Spleen (tissue), 11 donors: ENCODE results near the gene FURIN. TPM values are rescaled to one million over a fixed set of nuclear protein-coding genes. Genes with fewer than 3 reads are reported as not detected.
A peak's percentile ranks its signal among the peaks of the same experiment; 100 is the strongest.

ENCODE experiments used
- DNase-seq: peaks from one replicate; pipeline ENCODE4 v3.0.0-alpha.2; 2020
- H3K27ac ChIP-seq, 8 donors: fragments of 200-600 bp; sonication (generic) in 7 of 8; 1 replicate in 4 of 8; 2 replicates in 4 of 8; pipeline versions ENCODE4 v1.5.0 to v1.8.0; 2016 to 2021; ENCODE audit warnings: inconsistent platforms in 4 of 8, mild to moderate bottlenecking in 4 of 8, moderate library complexity in 1 of 8
- H3K27me3 ChIP-seq, 7 donors: fragments of 200-600 bp; sonication (generic) in 6 of 7; replicated peaks in 1 of 7; 1 replicate in 4 of 7; 2 replicates in 3 of 7; pipeline versions ENCODE4 v1.5.0 to v1.8.0; 2016 to 2021; ENCODE audit warnings: inconsistent platforms in 3 of 7, mild to moderate bottlenecking in 1 of 7
- H3K36me3 ChIP-seq, 6 donors: fragments of 200-600 bp; sonication (generic) in 5 of 6; 1 replicate in 4 of 6; 2 replicates in 2 of 6; pipeline versions ENCODE4 v1.5.0 to v1.8.0; 2016 to 2021; ENCODE audit warnings: inconsistent platforms in 2 of 6
- H3K4me1 ChIP-seq, 6 donors: fragments of 200-600 bp; sonication (generic) in 5 of 6; 1 replicate in 3 of 6; 2 replicates in 3 of 6; pipeline versions ENCODE4 v1.5.0 to v1.8.0; 2016 to 2021; ENCODE audit warnings: inconsistent platforms in 3 of 6
- H3K4me3 ChIP-seq, 8 donors: fragments of 200-600 bp; sonication (generic) in 7 of 8; 1 replicate in 4 of 8; 2 replicates in 4 of 8; pipeline versions ENCODE4 v1.5.0 to v1.8.0; 2016 to 2021; ENCODE audit warnings: inconsistent platforms in 4 of 8, mild to moderate bottlenecking in 4 of 8, moderate library complexity in 2 of 8
- H3K9me3 ChIP-seq, 8 donors: fragments of 200-600 bp; sonication (generic) in 7 of 8; 1 replicate in 4 of 8; 2 replicates in 4 of 8; pipeline versions ENCODE4 v1.5.0 to v1.8.0; 2016 to 2021; ENCODE audit warnings: inconsistent platforms in 4 of 8
- POLR2A ChIP-seq, 3 donors: fragments of 450-650 bp; IDR thresholded peaks; one replicate each; pipeline ENCODE4 v1.5.1; 2017; ENCODE audit warnings: antibody characterized with exemption in 3 of 3, mild to moderate bottlenecking in 1 of 3
- POLR2AphosphoS5 ChIP-seq, 3 donors: sonication (generic); formaldehyde crosslinking; IDR thresholded peaks; one replicate each; pipeline ENCODE4 v1.5.1; 2017; ENCODE audit warnings: antibody characterized with exemption in 3 of 3
- WGBS, 5 donors: extraction: QIAGEN DNeasy Blood & Tissue Kit in 3 of 5; methylation state at CpG; one replicate each; pipeline versions ENCODE4 v1.1.5 to v1.1.7; 2013 to 2018; 5-methylcytosine and 5-hydroxymethylcytosine counted together
- intact Hi-C: fragments of 100-400 bp; cut with DNase I; formaldehyde crosslinking; loops from one replicate; pipeline ENCODE4 v1.15.0; 2023; ENCODE audit warnings: low total_unique reads
- polyA plus RNA-seq, 3 donors: library from polyadenylated mRNA; stranded (reverse); fragments of 200-250 nt; gene quantifications; one replicate each; pipeline ENCODE4 v1.2.1, GENCODE V29; 2013
- total RNA-seq, 7 donors: library from RNA; depleted of rRNA in 3 of 7; stranded (reverse); fragments of >200 nt in 3 of 7; fragmentation: NEBNext Ultra II Directional in 4 of 7; extraction: Animal tissue kit (Norgen Biotek cat#: 25700) in 4 of 7; gene quantifications; one replicate each; pipeline versions ENCODE4 v1.1.0 to v1.2.1, GENCODE V29; 2016 to 2021
- TF ChIP-seq, protein P1 (sequence below), 11 experiments: fragments of 200-600 bp in 7 of 11; fragments of 450-650 bp in 4 of 11; sonication (generic) in 4 of 11; IDR thresholded peaks in 8 of 11; conservative IDR thresholded peaks in 3 of 11; 1 replicate in 7 of 11; 2 replicates in 4 of 11; pipeline versions ENCODE4 v1.4.0 to v1.8.0; 2016 to 2021; ENCODE audit warnings: antibody characterized with exemption in 11 of 11, inconsistent platforms in 4 of 11, mild to moderate bottlenecking in 1 of 11
- donor health status: healthy with polysubstance abuse.
- donor health status: DM: no; HTN: no; CAD: no; lungs with moderate emphysema.
- donor health status: DM: no; HTN: no; CAD: no.
- donor health status: Bipolar disorder and iron deficiency.
- donor health status: healthy.
- donor health status: DM: no; HTN: no; CAD: no.
- donor health status: DM: yes; HTN: yes; CAD: no.

FURIN gene
- total and polyA plus RNA-seq, 10 donors, result 10.0 to 139 (median 79.0) TPM

GRCh38 chr15:90929246-90930019, 61.0 kb downstream of the FURIN start:
- TF ChIP-seq, protein P1, sequence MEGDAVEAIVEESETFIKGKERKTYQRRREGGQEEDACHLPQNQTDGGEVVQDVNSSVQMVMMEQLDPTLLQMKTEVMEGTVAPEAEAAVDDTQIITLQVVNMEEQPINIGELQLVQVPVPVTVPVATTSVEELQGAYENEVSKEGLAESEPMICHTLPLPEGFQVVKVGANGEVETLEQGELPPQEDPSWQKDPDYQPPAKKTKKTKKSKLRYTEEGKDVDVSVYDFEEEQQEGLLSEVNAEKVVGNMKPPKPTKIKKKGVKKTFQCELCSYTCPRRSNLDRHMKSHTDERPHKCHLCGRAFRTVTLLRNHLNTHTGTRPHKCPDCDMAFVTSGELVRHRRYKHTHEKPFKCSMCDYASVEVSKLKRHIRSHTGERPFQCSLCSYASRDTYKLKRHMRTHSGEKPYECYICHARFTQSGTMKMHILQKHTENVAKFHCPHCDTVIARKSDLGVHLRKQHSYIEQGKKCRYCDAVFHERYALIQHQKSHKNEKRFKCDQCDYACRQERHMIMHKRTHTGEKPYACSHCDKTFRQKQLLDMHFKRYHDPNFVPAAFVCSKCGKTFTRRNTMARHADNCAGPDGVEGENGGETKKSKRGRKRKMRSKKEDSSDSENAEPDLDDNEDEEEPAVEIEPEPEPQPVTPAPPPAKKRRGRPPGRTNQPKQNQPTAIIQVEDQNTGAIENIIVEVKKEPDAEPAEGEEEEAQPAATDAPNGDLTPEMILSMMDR (IDR thresholded peaks at IDR 0.05 in 8 of 11, conservative IDR thresholded peaks at IDR 0.05 in 3 of 11), result peak in 1 of 11 experiments; percentile 11
- no peak for TF ChIP-seq POLR2A (IDR thresholded peaks at IDR 0.05)
- intact Hi-C loops, result no loop called here
- no peaks in the 10 kb centered on the region for H3K9me3 ChIP-seq
- peak overlapping the region; percentile 95 to 99 (median 98) for H3K27ac ChIP-seq
- no peak for DNase-seq
- no peaks in the 10 kb centered on the region for H3K27me3 ChIP-seq
- H3K4me3 ChIP-seq, result peak overlapping the region; percentile 40 to 83 (median 54)
- peaks cover 0 to 5% (median 0%) of the 10 kb centered on the region in 6 donors for H3K36me3 ChIP-seq
- WGBS, 5 donors, result 37 to 47% (median 44%) methylated on average over 21 of the region's 21 CpGs
- peaks cover 28 to 68% (median 57%) of the 10 kb centered on the region in 6 donors for H3K4me1 ChIP-seq

DNA sequence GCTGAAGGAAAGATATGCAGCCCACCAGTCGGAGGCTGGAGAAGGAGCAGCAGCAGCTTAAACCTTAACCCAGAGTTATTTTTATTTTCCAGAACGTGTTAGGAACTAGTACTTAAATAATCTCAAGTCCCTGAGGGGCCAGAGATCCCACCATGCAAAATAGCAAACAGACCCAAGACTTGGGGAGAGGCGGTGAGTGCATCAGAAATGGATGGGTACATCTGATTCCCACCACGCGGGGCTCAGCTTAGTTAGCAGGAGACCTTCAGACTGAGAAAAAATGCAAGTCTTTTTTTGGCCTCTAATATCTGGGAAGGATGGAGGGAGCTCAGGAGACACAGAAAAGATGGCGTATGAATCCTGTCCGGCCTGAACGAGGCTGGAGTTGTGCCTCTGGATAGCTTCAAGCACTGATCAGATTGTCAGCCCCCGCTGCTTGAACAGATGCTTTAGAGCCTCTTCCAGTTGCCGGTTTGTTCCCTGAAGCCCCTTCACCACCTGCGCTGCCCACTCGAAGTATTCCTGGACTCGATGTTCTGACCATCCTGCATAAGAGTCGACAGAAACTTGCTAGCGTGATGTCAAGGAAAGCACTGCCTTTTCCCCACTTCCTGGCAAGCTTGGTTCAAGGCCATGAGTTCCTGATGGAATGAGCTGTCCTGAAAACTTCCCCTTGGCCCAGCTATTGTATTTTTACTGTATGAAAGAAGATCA, 62.6 kb downstream of the FURIN start:
- Histone ChIP-seq H3K36me3 (no peaks in the 10 kb centered on the region), H3K4me3 (peak overlapping the region in 7 of 8 donors; percentile 40 to 83 (median 74)), H3K27me3 (no peaks in the 10 kb centered on the region), H3K27ac (peak overlapping the region; percentile 95 to 99 (median 98)), H3K4me1 (peaks cover 38 to 81% (median 69%) of the 10 kb centered on the region in 6 donors), H3K9me3 (no peaks in the 10 kb centered on the region)
- no peak for DNase-seq
- 61 to 69% (median 64%) methylated on average over 15 of the region's 15 CpGs for WGBS, 5 donors
- TF ChIP-seq POLR2A (IDR thresholded peaks at IDR 0.05) (no peak), POLR2AphosphoS5 (IDR thresholded peaks at IDR 0.05) (no peak)
- TF ChIP-seq, protein P1 (IDR thresholded peaks at IDR 0.05 in 8 of 11, conservative IDR thresholded peaks at IDR 0.05 in 3 of 11), result no peak
- intact Hi-C loops, result no loop called here

- Histone ChIP-seq H3K4me3 (peak overlapping the region; percentile 72 to 83 (median 76)), H3K27ac (peak overlapping the region; percentile 95 to 99 (median 98)), H3K27me3 (no peaks in the 10 kb centered on the region), H3K9me3 (no peaks in the 10 kb centered on the region), H3K4me1 (peaks cover 43 to 85% (median 73%) of the 10 kb centered on the region in 6 donors), H3K36me3 (peaks cover 0 to 2% (median 0%) of the 10 kb centered on the region in 6 donors)
- 10 to 18% (median 14%) methylated on average over 6 of the region's 6 CpGs for WGBS, 5 donors
- intact Hi-C loops, result no loop called here
- TF ChIP-seq POLR2A (IDR thresholded peaks at IDR 0.05) (no peak), POLR2AphosphoS5 (IDR thresholded peaks at IDR 0.05) (no peak)
- TF ChIP-seq, protein P1 (IDR thresholded peaks at IDR 0.05 in 8 of 11, conservative IDR thresholded peaks at IDR 0.05 in 3 of 11), result peak in 2 of 11 experiments; percentile 64 to 65
- DNase-seq, result no peak
Observed at GRCh38 chr15:90931575-90931827, 63.1 kb downstream of the FURIN start.
